Liver (tissue), 9 donors: Measurements from ENCODE around the gene ANAPC5. TPM values are rescaled to one million over a fixed set of nuclear protein-coding genes. Genes with fewer than 3 reads are reported as not detected.

Experiments used
- DNase-seq: peaks from one replicate; pipeline ENCODE4 v3.0.0-alpha.2; 2017; ENCODE audit warnings: low spot score
- H3K27ac ChIP-seq, 2 donors: one replicate each; pipeline ENCODE4 v1.7.0; 2013; ENCODE audit warnings: inconsistent platforms in 2 of 2, low read length in 2 of 2, control low read depth in 1 of 2, low read depth in 1 of 2, mild to moderate bottlenecking in 1 of 2
- H3K27me3 ChIP-seq, 4 donors: one replicate each; pipeline versions ENCODE4 v1.6.1 to v1.7.0; 2013; ENCODE audit warnings: low read length in 3 of 4, inconsistent platforms in 1 of 4, mild to moderate bottlenecking in 1 of 4, moderate library complexity in 1 of 4; ENCODE audit not compliant: control insufficient read depth in 4 of 4, insufficient read depth in 4 of 4
- H3K36me3 ChIP-seq, 4 donors: one replicate each; pipeline versions ENCODE4 v1.6.1 to v1.7.0; 2013; ENCODE audit warnings: low read length in 3 of 4, mild to moderate bottlenecking in 3 of 4, low read depth in 1 of 4, moderate library complexity in 1 of 4; ENCODE audit not compliant: control insufficient read depth in 4 of 4, insufficient read depth in 3 of 4
- H3K4me1 ChIP-seq, 4 donors: one replicate each; pipeline versions ENCODE4 v1.6.1 to v1.7.0; 2013; ENCODE audit warnings: low read length in 3 of 4, mild to moderate bottlenecking in 3 of 4, moderate library complexity in 1 of 4; ENCODE audit not compliant: control insufficient read depth in 4 of 4, insufficient read depth in 4 of 4
- H3K4me3 ChIP-seq, 3 donors: one replicate each; pipeline versions ENCODE4 v1.6.1 to v1.7.0; 2013; ENCODE audit warnings: low read length in 3 of 3, control low read depth in 1 of 3, low read depth in 1 of 3, mild to moderate bottlenecking in 1 of 3
- H3K9ac ChIP-seq, 2 donors: one replicate each; pipeline ENCODE4 v1.7.0; 2013; ENCODE audit warnings: low read length in 2 of 2, mild to moderate bottlenecking in 2 of 2, moderate library complexity in 2 of 2, control low read depth in 1 of 2, low read depth in 1 of 2
- H3K9me3 ChIP-seq, 4 donors: one replicate each; pipeline versions ENCODE4 v1.6.1 to v1.7.0; 2013; ENCODE audit warnings: low read length in 3 of 4; ENCODE audit not compliant: control insufficient read depth in 4 of 4
- ATF3 ChIP-seq: IDR thresholded peaks from 2 replicates; pipeline ENCODE4 v1.6.1; 2016; ENCODE audit warnings: antibody characterized with exemption
- CTCF ChIP-seq: fragments of 150-350 bp; IDR thresholded peaks from 2 replicates; pipeline ENCODE4 v1.5.1; 2017; ENCODE audit warnings: improper control_type of control experiment, low read depth, low read length; ENCODE audit not compliant: missing input control
- EGR1 ChIP-seq, 2 donors: IDR thresholded peaks; 2 replicates each; pipeline ENCODE4 v1.6.1; 2016 to 2018; ENCODE audit warnings: antibody characterized with exemption in 2 of 2, low read depth in 2 of 2
- FOXA1 ChIP-seq: IDR thresholded peaks from 2 replicates; pipeline ENCODE4 v1.6.1; 2016; ENCODE audit warnings: antibody characterized with exemption
- FOXA2 ChIP-seq: IDR thresholded peaks from 2 replicates; pipeline ENCODE4 v1.6.1; 2016; ENCODE audit warnings: antibody characterized with exemption
- GABPA ChIP-seq, 2 donors: IDR thresholded peaks in 1 of 2; conservative IDR thresholded peaks in 1 of 2; 2 replicates each; pipeline ENCODE4 v1.6.1; 2016; ENCODE audit warnings: antibody characterized with exemption in 2 of 2, mild to moderate bottlenecking in 1 of 2, moderate library complexity in 1 of 2
- HNF4A ChIP-seq, 2 donors: conservative IDR thresholded peaks; 2 replicates each; pipeline ENCODE4 v1.6.1; 2016; ENCODE audit warnings: antibody characterized with exemption in 2 of 2, mild to moderate bottlenecking in 2 of 2
- HNF4G ChIP-seq: IDR thresholded peaks from 2 replicates; pipeline ENCODE4 v1.6.1; 2016; ENCODE audit warnings: antibody characterized with exemption
- JUND ChIP-seq, 2 donors: IDR thresholded peaks; 2 replicates each; pipeline ENCODE4 v1.6.1; 2016; ENCODE audit warnings: antibody characterized with exemption in 2 of 2
- MAX ChIP-seq: IDR thresholded peaks from 2 replicates; pipeline ENCODE4 v1.6.1; 2016; ENCODE audit warnings: antibody characterized with exemption
- NR2F2 ChIP-seq: IDR thresholded peaks from 2 replicates; pipeline ENCODE4 v1.6.1; 2016; ENCODE audit warnings: antibody characterized with exemption
- RAD21 ChIP-seq, 2 donors: IDR thresholded peaks; 2 replicates each; pipeline ENCODE4 v1.6.1; 2016; ENCODE audit warnings: antibody characterized with exemption in 2 of 2, mild to moderate bottlenecking in 2 of 2
- REST ChIP-seq: IDR thresholded peaks from 2 replicates; pipeline ENCODE4 v1.6.1; 2016; ENCODE audit warnings: antibody characterized with exemption, mild to moderate bottlenecking
- RXRA ChIP-seq, 2 donors: IDR thresholded peaks; 2 replicates each; pipeline ENCODE4 v1.6.1; 2017 to 2018; ENCODE audit warnings: antibody characterized with exemption in 2 of 2, mild to moderate bottlenecking in 1 of 2
- SP1 ChIP-seq: IDR thresholded peaks from 2 replicates; pipeline ENCODE4 v1.6.1; 2018; ENCODE audit warnings: antibody characterized with exemption, mild to moderate bottlenecking
- TAF1 ChIP-seq: conservative IDR thresholded peaks from 2 replicates; pipeline ENCODE4 v1.6.1; 2016; ENCODE audit warnings: antibody characterized with exemption, mild to moderate bottlenecking
- YY1 ChIP-seq: IDR thresholded peaks from 2 replicates; pipeline ENCODE4 v1.6.1; 2016; ENCODE audit warnings: antibody characterized with exemption, mild to moderate bottlenecking
- ZBTB33 ChIP-seq: IDR thresholded peaks from 2 replicates; pipeline ENCODE4 v1.6.1; 2016; ENCODE audit warnings: antibody characterized with exemption
- WGBS: extraction: QIAGEN DNeasy Blood & Tissue Kit; methylation state at CpG from one replicate; pipeline ENCODE4 v1.1.7; 2013; 5-methylcytosine and 5-hydroxymethylcytosine counted together
- polyA plus RNA-seq, 2 donors: library from polyadenylated mRNA; stranded (reverse) in 1 of 2; unstranded in 1 of 2; fragments of 200-250 nt in 1 of 2; fragments of >200 nt in 1 of 2; fragmentation: Nextera tagmentation in 1 of 2; extraction: Ambion mirVana in 1 of 2; gene quantifications; one replicate each; pipeline versions ENCODE4 v1.2.1 to v1.2.3, GENCODE V29; 2013 to 2015
- total RNA-seq, 2 donors: library from RNA; depleted of rRNA; stranded (reverse); fragments of >200 nt; gene quantifications; one replicate each; pipeline ENCODE4 v1.2.3, GENCODE V29; 2014
- donor health status: healthy.
- donor health status: healthy.
- donor health status: healthy.
- donor health status: healthy.
- donor health status: healthy.

The ANAPC5 gene
- total and polyA plus RNA-seq, 4 donors, result 44.1 to 111 (median 62.2) TPM

- H3K36me3 ChIP-seq, result peaks cover 0 to 6% (median 3%) of the 10 kb centered on the region in 4 donors
Observed at GRCh38 chr12:121290410-121290809, 61.8 kb downstream of the ANAPC5 start.

More at GRCh38 chr12:121290410-121290809, 61.8 kb downstream of the ANAPC5 start:
- TF ChIP-seq JUND (IDR thresholded peaks at IDR 0.05) (no peak), HNF4A (conservative IDR thresholded peaks at IDR 0.05) (no peak), ZBTB33 (no peak), RAD21 (IDR thresholded peaks at IDR 0.05) (no peak), MAX (no peak), FOXA2 (no peak), EGR1 (IDR thresholded peaks at IDR 0.05; ENCODE audit: low read depth in 2 of 2) (no peak), YY1 (no peak), RXRA (IDR thresholded peaks at IDR 0.05) (no peak), GABPA (IDR thresholded peaks at IDR 0.05 in 1 of 2, conservative IDR thresholded peaks at IDR 0.05 in 1 of 2) (no peak), ATF3 (no peak), HNF4G (no peak), FOXA1 (no peak), NR2F2 (no peak), TAF1 (no peak), SP1 (no peak), CTCF (no peak), REST (no peak)
- no peak overlapping the region for H3K4me3 ChIP-seq
- peaks cover 0 to 18% (median 12%) of the 10 kb centered on the region in 4 donors for H3K4me1 ChIP-seq
- H3K9ac ChIP-seq, result no peak overlapping the region
- no peaks in the 10 kb centered on the region for H3K9me3 ChIP-seq
- H3K27me3 ChIP-seq, result no peaks in the 10 kb centered on the region
- over 99% methylated on average over 5 of the region's 5 CpGs for WGBS
- no peak overlapping the region for H3K27ac ChIP-seq
- DNase-seq, result no peak
